HG03066 (cell line): Measurements from ENCODE around the gene IGF1R.
"Not testable (repeated sequence)": the region's sequence is repeated elsewhere in the genome, so short reads cannot be mapped to it uniquely, and the experiment has no call there.

Experiments
- ATAC-seq: cut with Tn5 transposase; IDR thresholded peaks from one replicate; pipeline ENCODE4 v1.9.1; 2021; ENCODE audit warnings: low read depth; ENCODE audit not compliant: unreplicated experiment

Gene IGF1R

GRCh38 chr15:98950248-98950647 is 301.9 kb downstream of the IGF1R start:
- no peak for ATAC-seq

GRCh38 chr15:98951004-98951403 is 302.7 kb downstream of the IGF1R start:
- ATAC-seq = no peak

GRCh38 chr15:98951493-98952320 is 303.4 kb downstream of the IGF1R start:
- peak; percentile 4 for ATAC-seq

GRCh38 chr15:98952381-98952803 is 304.1 kb downstream of the IGF1R start:
- ATAC-seq = peak; percentile 96

- no peak for ATAC-seq
Observed at GRCh38 chr15:98953000-98953787, 304.9 kb downstream of the IGF1R start.

GRCh38 chr15:98953968-98954367 is 305.6 kb downstream of the IGF1R start:
- ATAC-seq = no peak

GRCh38 chr15:98954411-98954810 is 306.1 kb downstream of the IGF1R start:
- ATAC-seq = no peak

- no peak for ATAC-seq
Observed at GRCh38 chr15:98955331-98955730, 307.0 kb downstream of the IGF1R start.

GRCh38 chr15:98955961-98956723 is 307.8 kb downstream of the IGF1R start:
- ATAC-seq = no peak

GRCh38 chr15:98956796-98957553 is 308.6 kb downstream of the IGF1R start:
- ATAC-seq = no peak

GRCh38 chr15:98957655-98958054 is 309.3 kb downstream of the IGF1R start:
- no peak for ATAC-seq

GRCh38 chr15:98958076-98958475 is 309.7 kb downstream of the IGF1R start:
- no peak for ATAC-seq

- ATAC-seq = no peak
Observed at GRCh38 chr15:98958918-98959639, 310.7 kb downstream of the IGF1R start.

- no peak for ATAC-seq
Observed at GRCh38 chr15:98959640-98960007, 311.3 kb downstream of the IGF1R start.

GRCh38 chr15:98960555-98961050 is 312.3 kb downstream of the IGF1R start:
- no peak for ATAC-seq

GRCh38 chr15:98963444-98963843 is 315.1 kb downstream of the IGF1R start:
- ATAC-seq = no peak

GRCh38 chr15:98964466-98965133 is 316.3 kb downstream of the IGF1R start:
- ATAC-seq = no peak

- not testable (repeated sequence) for ATAC-seq
Observed at GRCh38 chr15:98965134-98965491, 316.8 kb downstream of the IGF1R start.

- ATAC-seq = no peak
Observed at GRCh38 chr15:98965597-98965996, 317.3 kb downstream of the IGF1R start.
